Stimulated activated naive CD4-positive, alpha-beta T cell (primary cell): ENCODE measurements around the gene CD70.
A peak's percentile ranks its signal among the peaks of the same experiment; 100 is the strongest.
"Not testable (repeated sequence)": the region's sequence is repeated elsewhere in the genome, so short reads cannot be mapped to it uniquely, and the experiment has no call there.

Experiments
- DNase-seq, 6 experiments: peaks; one replicate each; lab custom pipeline; 2025; lab: John Stamatoyannopoulos, UW

Gene CD70

GRCh38 chr19:6570764-6571163 is 20.2 kb downstream of the CD70 start:
- no peak for DNase-seq

- no peak for DNase-seq
These were observed 22.1 kb downstream of the CD70 start for GRCh38 chr19:6568816-6569215.

GRCh38 chr19:6568010-6568526 is 22.9 kb downstream of the CD70 start:
- DNase-seq, result no peak

GRCh38 chr19:6566727-6567126 is 24.2 kb downstream of the CD70 start:
- not testable (repeated sequence) for DNase-seq

- peak in 1 of 6 experiments; percentile 12 for DNase-seq
These were observed 26.6 kb downstream of the CD70 start for GRCh38 chr19:6564393-6564792.

GRCh38 chr19:6562437-6562836 is 28.5 kb downstream of the CD70 start:
- DNase-seq, result not testable (repeated sequence)

GRCh38 chr19:6556480-6557195 is 34.3 kb downstream of the CD70 start:
- DNase-seq, result no peak

- DNase-seq, result no peak
These were observed 34.9 kb downstream of the CD70 start for GRCh38 chr19:6556043-6556449.

- peak in 5 of 6 experiments; percentile 19 to 55 (median 35) for DNase-seq
These were observed 39.1 kb downstream of the CD70 start for GRCh38 chr19:6551607-6552450.

GRCh38 chr19:6551091-6551490 is 39.9 kb downstream of the CD70 start:
- DNase-seq, result no peak

- not testable (repeated sequence) for DNase-seq
These were observed 40.3 kb downstream of the CD70 start for GRCh38 chr19:6550679-6551078.

GRCh38 chr19:6543866-6544347 is 47.0 kb downstream of the CD70 start:
- no peak for DNase-seq

GRCh38 chr19:6540918-6541689 is 49.8 kb downstream of the CD70 start:
- no peak for DNase-seq

- DNase-seq, result no peak
These were observed 51.4 kb downstream of the CD70 start for GRCh38 chr19:6539514-6539913.
